Central memory CD8-positive, alpha-beta T cell (primary cell): ENCODE measurements around the gene WDR1.

Experiments used
- ATAC-seq: fragments of 150-1000 bp; cut with Tn5 transposase; replicated peaks from 2 replicates; pipeline ENCODE4 v1.10.0; 2022; ENCODE audit warnings: mild to moderate bottlenecking, moderate FRiP score, moderate number of reproducible peaks; ENCODE audit not compliant: poor library complexity, severe bottlenecking; ENCODE audit errors: extremely low read depth
- DNase-seq, 2 donors: peaks; one replicate each; pipeline ENCODE4 v3.0.0; 2021; ENCODE audit warnings: low spot score in 2 of 2
- H3K27ac Mint-ChIP-seq: one replicate; pipeline ENCODE4 v1.8.0; 2022; ENCODE audit warnings: low read depth, mild to moderate bottlenecking, moderate library complexity, mixed read lengths
- H3K27me3 Mint-ChIP-seq: one replicate; pipeline ENCODE4 v1.8.0; 2022; ENCODE audit warnings: mixed read lengths
- H3K36me3 Mint-ChIP-seq: one replicate; pipeline ENCODE4 v1.8.0; 2022; ENCODE audit warnings: mild to moderate bottlenecking, moderate library complexity, mixed read lengths; ENCODE audit not compliant: insufficient read depth
- H3K4me1 Mint-ChIP-seq: one replicate; pipeline ENCODE4 v1.8.0; 2022; ENCODE audit warnings: mixed read lengths
- H3K4me3 Mint-ChIP-seq: one replicate; pipeline ENCODE4 v1.8.0; 2022; ENCODE audit warnings: mild to moderate bottlenecking, moderate library complexity, mixed read lengths
- H3K9me3 Mint-ChIP-seq: one replicate; pipeline ENCODE4 v1.8.0; 2022; ENCODE audit warnings: mixed read lengths

The WDR1 gene

GRCh38 chr4:10081218-10081606, 35.4 kb downstream of the WDR1 start:
- Mint-ChIP-seq H3K36me3 (peaks cover 78% of the 10 kb centered on the region), H3K4me1 (peaks cover 6% of the 10 kb centered on the region), H3K9me3 (no peaks in the 10 kb centered on the region), H3K27ac (no peak overlapping the region), H3K4me3 (no peak overlapping the region), H3K27me3 (no peaks in the 10 kb centered on the region)
- DNase-seq (no peak), ATAC-seq (no peak)

DNA sequence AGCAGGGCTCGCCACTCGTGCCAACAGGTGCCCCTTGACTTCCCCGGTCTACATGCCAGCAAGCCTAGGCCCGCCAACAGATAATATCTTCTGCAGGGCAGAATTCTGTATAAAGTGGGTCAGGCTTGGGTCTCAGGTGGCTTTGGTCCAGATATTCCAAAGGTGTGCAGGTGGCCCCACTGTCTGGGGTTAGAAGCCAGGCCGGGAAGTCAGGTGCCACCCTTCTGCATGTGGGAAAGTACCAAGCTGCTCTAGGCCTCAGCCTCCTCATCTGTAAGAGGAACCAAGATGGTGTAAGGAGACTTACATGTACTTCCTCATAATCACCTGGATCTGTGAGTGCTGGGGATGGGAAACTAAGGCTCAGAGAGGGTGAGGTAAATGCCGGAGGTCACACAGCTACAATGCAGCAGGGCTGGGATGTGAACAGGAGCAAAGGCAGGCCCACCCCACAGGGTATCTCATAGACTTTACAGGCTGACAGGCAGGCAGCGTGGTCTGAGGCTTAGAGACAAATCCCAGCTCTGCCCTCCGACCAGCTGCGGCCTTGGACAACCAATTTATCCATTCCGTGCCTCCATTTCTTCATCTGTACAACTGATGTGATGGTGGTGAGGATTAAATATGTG, 35.9 kb downstream of the WDR1 start:
- Mint-ChIP-seq H3K4me3 (no peak overlapping the region), H3K36me3 (peaks cover 79% of the 10 kb centered on the region), H3K27ac (no peak overlapping the region), H3K9me3 (no peaks in the 10 kb centered on the region), H3K27me3 (no peaks in the 10 kb centered on the region), H3K4me1 (peaks cover 6% of the 10 kb centered on the region)
- no peak for DNase-seq
- no peak for ATAC-seq

DNA sequence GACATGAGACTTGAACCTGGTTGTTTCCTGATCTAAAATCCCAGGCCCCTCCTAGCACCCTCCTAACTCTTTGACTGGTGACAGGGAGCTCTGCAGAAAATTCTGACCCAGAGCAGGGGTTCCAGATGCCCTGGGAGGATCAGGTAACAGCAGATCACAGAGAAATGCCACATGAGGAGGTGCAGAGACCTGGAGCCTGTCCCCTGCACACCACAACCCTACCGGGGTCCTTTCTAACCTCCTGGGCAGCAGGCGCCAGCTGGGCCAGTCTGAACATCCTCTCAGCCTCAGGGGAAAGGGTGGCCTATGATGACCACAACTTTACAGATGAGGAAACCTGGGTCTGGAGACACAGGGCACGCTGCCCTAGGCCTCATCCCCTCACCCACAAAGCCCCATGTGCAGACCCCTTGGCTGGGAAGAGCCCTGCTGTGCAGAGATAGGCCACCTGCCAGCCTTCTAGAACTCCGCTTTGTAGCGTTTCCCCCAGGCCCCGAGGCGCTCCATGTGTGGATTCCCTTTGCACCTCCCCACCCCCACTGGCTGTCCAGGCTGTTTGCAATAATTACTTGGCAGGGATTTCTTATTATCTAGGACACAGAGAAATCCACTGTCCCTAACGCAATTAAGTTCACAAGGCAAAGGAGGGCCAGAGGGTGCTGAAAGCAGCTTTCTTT, 36.5 kb downstream of the WDR1 start:
- ATAC-seq (no peak), DNase-seq (no peak)
- Mint-ChIP-seq H3K27ac (peak overlapping the region; percentile 51), H3K4me3 (no peak overlapping the region), H3K27me3 (no peaks in the 10 kb centered on the region), H3K36me3 (peaks cover 78% of the 10 kb centered on the region), H3K4me1 (peaks cover 2% of the 10 kb centered on the region), H3K9me3 (no peaks in the 10 kb centered on the region)

- Mint-ChIP-seq H3K27me3 (no peaks in the 10 kb centered on the region), H3K4me1 (no peaks in the 10 kb centered on the region), H3K27ac (peak overlapping the region; percentile 51), H3K4me3 (no peak overlapping the region), H3K9me3 (no peaks in the 10 kb centered on the region), H3K36me3 (peaks cover 76% of the 10 kb centered on the region)
- DNase-seq (no peak), ATAC-seq (no peak)
Observed at GRCh38 chr4:10079256-10079655, 37.3 kb downstream of the WDR1 start.

GRCh38 chr4:10078481-10079233, 37.9 kb downstream of the WDR1 start:
- H3K27ac Mint-ChIP-seq: no peak overlapping the region
- DNase-seq (no peak), ATAC-seq (no peak)
- H3K4me3 Mint-ChIP-seq: no peak overlapping the region
- peaks cover 75% of the 10 kb centered on the region for H3K36me3 Mint-ChIP-seq
- H3K4me1 Mint-ChIP-seq: no peaks in the 10 kb centered on the region
- no peaks in the 10 kb centered on the region for H3K27me3 Mint-ChIP-seq
- H3K9me3 Mint-ChIP-seq: no peaks in the 10 kb centered on the region

- Mint-ChIP-seq H3K27ac (no peak overlapping the region), H3K9me3 (no peaks in the 10 kb centered on the region), H3K36me3 (peaks cover 70% of the 10 kb centered on the region), H3K27me3 (no peaks in the 10 kb centered on the region), H3K4me1 (no peaks in the 10 kb centered on the region), H3K4me3 (no peak overlapping the region)
- ATAC-seq: no peak
- DNase-seq: no peak
Observed at GRCh38 chr4:10077483-10078335, 38.9 kb downstream of the WDR1 start.

DNA sequence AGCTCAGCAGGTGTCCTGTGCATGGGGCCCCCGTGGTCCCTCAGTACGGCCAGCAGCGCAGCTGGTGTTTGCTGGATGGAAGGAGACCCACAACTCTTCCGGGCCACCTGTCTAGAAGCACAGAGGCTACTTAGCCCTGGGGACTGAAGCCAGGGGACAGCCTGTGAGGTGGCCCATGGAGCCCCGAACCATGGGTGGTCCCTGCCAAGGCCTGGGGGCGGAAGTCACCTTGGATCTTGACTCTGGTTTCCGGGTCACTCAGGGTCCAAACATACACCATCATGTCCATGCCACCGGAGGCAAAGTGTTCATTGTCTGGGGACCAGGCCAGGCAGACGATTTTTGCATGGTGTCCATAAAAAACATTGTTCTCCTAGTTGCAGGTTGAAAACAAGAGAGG, 39.5 kb downstream of the WDR1 start:
- DNase-seq: no peak
- Mint-ChIP-seq H3K27ac (no peak overlapping the region), H3K4me3 (no peak overlapping the region), H3K36me3 (peaks cover 65% of the 10 kb centered on the region), H3K27me3 (no peaks in the 10 kb centered on the region), H3K4me1 (no peaks in the 10 kb centered on the region), H3K9me3 (no peaks in the 10 kb centered on the region)
- no peak for ATAC-seq

DNA sequence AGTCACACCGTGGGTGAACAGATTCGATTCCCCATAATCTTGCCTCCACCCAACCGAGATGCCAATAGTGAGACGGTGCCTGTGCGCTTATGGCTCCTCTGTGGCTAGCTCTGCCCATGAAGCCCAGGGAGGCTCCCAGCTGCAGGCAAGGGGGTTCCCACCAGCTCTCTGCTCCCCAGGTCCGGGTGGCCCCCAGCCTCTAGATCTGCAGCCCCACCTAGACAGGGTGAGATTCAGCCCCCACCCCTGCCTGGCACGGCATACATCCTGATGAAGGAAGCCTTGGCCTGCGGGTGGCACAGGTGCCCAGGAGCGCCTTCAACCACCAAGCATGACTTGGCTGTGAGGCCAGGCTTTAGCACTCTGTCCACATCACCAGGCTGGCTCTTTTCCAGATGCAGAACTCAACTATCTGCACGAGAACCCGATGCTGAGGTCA, 40.6 kb downstream of the WDR1 start:
- ATAC-seq (no peak), DNase-seq (no peak)
- H3K9me3 Mint-ChIP-seq: no peaks in the 10 kb centered on the region
- peak overlapping the region; percentile 90 for H3K27ac Mint-ChIP-seq
- no peak overlapping the region for H3K4me3 Mint-ChIP-seq
- H3K36me3 Mint-ChIP-seq: peaks cover 56% of the 10 kb centered on the region
- H3K27me3 Mint-ChIP-seq: no peaks in the 10 kb centered on the region
- H3K4me1 Mint-ChIP-seq: no peaks in the 10 kb centered on the region

DNA sequence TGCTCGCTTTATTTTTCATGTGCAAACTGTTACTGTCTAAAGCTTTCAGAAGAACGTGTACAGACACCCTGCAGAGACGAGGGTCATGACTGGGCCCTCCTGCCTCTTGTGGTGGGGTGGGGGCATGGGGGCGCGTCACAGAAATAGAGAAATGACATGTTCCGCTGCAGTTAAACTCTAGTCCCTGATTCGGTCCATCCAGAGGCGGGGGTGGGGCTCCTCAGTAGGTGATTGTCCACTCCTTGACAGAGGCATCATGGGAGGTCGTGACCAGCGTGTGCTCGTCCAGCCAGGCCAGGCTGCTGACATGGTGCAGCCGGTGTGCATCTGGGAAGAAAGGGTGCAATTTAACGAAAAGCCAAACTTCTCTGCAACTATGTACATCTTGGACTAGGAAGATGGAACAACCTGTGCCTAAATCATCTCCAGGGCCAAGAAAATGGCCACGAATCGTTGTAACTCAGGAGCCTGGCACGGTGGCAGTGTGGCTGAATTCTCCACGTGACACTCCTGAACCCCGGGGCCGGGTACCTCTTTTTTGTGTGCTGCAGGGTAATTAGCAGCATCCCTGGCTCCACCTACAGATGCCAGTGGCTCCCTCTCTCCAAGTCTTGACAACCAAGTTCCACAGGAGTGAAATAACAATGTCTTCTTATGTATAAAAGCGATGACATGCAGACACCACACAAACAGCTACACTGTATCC, 41.3 kb downstream of the WDR1 start:
- DNase-seq: no peak
- Mint-ChIP-seq H3K27ac (peak overlapping the region; percentile 22), H3K9me3 (no peaks in the 10 kb centered on the region), H3K4me1 (no peaks in the 10 kb centered on the region), H3K27me3 (no peaks in the 10 kb centered on the region), H3K4me3 (no peak overlapping the region), H3K36me3 (peaks cover 50% of the 10 kb centered on the region)
- no peak for ATAC-seq

GRCh38 chr4:10074767-10075105, 41.9 kb downstream of the WDR1 start:
- H3K27me3 Mint-ChIP-seq: no peaks in the 10 kb centered on the region
- H3K4me3 Mint-ChIP-seq: no peak overlapping the region
- no peaks in the 10 kb centered on the region for H3K9me3 Mint-ChIP-seq
- no peak for ATAC-seq
- H3K27ac Mint-ChIP-seq: peak overlapping the region; percentile 22
- H3K36me3 Mint-ChIP-seq: peaks cover 48% of the 10 kb centered on the region
- no peak for DNase-seq
- peaks cover under 1% of the 10 kb centered on the region for H3K4me1 Mint-ChIP-seq

- DNase-seq: no peak
- H3K9me3 Mint-ChIP-seq: no peaks in the 10 kb centered on the region
- H3K27ac Mint-ChIP-seq: peak overlapping the region; percentile 22
- no peak for ATAC-seq
- H3K4me1 Mint-ChIP-seq: peaks cover 5% of the 10 kb centered on the region
- H3K4me3 Mint-ChIP-seq: no peak overlapping the region
- peaks cover 50% of the 10 kb centered on the region for H3K36me3 Mint-ChIP-seq
- no peaks in the 10 kb centered on the region for H3K27me3 Mint-ChIP-seq
Observed at GRCh38 chr4:10074076-10074766, 42.4 kb downstream of the WDR1 start.
